Chondrocyte (in vitro differentiated cells): ENCODE results near the gene SVIL. TPM values are rescaled to one million over a fixed set of nuclear protein-coding genes. Genes with fewer than 3 reads are reported as not detected.

Experiments used
- DNase-seq: peaks from one replicate; pipeline ENCODE4 v3.0.0; 2021; ENCODE audit warnings: mixed read lengths, low spot score
- H3K27ac Mint-ChIP-seq: one replicate; pipeline ENCODE4 v1.8.0; 2021; ENCODE audit warnings: mild to moderate bottlenecking, moderate library complexity, mixed read lengths; ENCODE audit not compliant: unreplicated experiment
- H3K27me3 Mint-ChIP-seq: 2 replicates; pipeline ENCODE4 v1.8.0; 2021; ENCODE audit warnings: low read depth, mixed read lengths
- H3K36me3 Mint-ChIP-seq: 2 replicates; pipeline ENCODE4 v1.8.0; 2021; ENCODE audit warnings: low read depth, mixed read lengths
- H3K4me1 Mint-ChIP-seq: 2 replicates; pipeline ENCODE4 v1.8.0; 2021; ENCODE audit warnings: low read depth, mild to moderate bottlenecking, mixed read lengths
- H3K4me3 Mint-ChIP-seq: one replicate; pipeline ENCODE4 v1.8.0; 2021; ENCODE audit warnings: mild to moderate bottlenecking, moderate library complexity, mixed read lengths; ENCODE audit not compliant: unreplicated experiment
- H3K9me3 Mint-ChIP-seq: 2 replicates; pipeline ENCODE4 v1.8.0; 2021; ENCODE audit warnings: low read depth, mixed read lengths
- total RNA-seq: library from RNA; stranded (reverse); gene quantifications from 3 replicates; pipeline ENCODE4 v1.2.1, GENCODE V29; 2021
- TF ChIP-seq, protein P1 (sequence below): fragments of 200-600 bp; sonication (generic); IDR thresholded peaks from 2 replicates; pipeline ENCODE4 v1.5.0; 2021; ENCODE audit warnings: antibody characterized with exemption, mild to moderate bottlenecking, moderate library complexity

SVIL gene
- total RNA-seq, 1 donor from 2014 or later: 112 TPM

DNA sequence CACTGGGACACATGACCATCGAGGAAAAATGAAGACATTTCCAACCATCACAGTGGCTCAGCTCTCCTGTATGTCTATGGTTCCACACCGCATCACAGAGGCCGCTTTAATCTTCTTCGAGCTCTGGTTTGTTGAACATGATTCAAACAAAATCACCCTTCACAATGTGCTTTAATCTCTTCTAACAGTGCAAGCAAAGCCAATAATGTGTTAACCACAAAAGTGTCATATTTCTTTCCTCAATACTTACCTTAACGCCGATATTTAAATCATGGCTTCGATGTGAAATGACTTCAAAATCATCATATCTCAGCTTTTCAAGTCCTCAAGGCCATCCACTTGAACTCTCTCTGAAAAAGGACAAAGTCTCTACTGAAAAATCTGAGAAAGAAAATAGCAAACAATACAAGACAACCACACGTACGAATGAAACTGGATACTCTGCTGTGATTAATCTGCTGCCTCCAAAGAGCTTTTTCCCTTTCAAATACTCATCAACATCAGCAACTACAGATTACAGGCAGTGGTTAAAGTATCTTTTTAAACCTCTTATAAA lies 23.0 kb upstream of the SVIL start:
- peak overlapping the region; percentile 96 for H3K27ac Mint-ChIP-seq
- H3K4me3 Mint-ChIP-seq: no peak overlapping the region
- DNase-seq: no peak
- TF ChIP-seq, protein P1, sequence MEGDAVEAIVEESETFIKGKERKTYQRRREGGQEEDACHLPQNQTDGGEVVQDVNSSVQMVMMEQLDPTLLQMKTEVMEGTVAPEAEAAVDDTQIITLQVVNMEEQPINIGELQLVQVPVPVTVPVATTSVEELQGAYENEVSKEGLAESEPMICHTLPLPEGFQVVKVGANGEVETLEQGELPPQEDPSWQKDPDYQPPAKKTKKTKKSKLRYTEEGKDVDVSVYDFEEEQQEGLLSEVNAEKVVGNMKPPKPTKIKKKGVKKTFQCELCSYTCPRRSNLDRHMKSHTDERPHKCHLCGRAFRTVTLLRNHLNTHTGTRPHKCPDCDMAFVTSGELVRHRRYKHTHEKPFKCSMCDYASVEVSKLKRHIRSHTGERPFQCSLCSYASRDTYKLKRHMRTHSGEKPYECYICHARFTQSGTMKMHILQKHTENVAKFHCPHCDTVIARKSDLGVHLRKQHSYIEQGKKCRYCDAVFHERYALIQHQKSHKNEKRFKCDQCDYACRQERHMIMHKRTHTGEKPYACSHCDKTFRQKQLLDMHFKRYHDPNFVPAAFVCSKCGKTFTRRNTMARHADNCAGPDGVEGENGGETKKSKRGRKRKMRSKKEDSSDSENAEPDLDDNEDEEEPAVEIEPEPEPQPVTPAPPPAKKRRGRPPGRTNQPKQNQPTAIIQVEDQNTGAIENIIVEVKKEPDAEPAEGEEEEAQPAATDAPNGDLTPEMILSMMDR: no peak
- peaks cover 54% of the 10 kb centered on the region for H3K4me1 Mint-ChIP-seq
- H3K27me3 Mint-ChIP-seq: no peaks in the 10 kb centered on the region
- peaks cover 3% of the 10 kb centered on the region for H3K9me3 Mint-ChIP-seq
- H3K36me3 Mint-ChIP-seq: peaks cover 25% of the 10 kb centered on the region

DNA sequence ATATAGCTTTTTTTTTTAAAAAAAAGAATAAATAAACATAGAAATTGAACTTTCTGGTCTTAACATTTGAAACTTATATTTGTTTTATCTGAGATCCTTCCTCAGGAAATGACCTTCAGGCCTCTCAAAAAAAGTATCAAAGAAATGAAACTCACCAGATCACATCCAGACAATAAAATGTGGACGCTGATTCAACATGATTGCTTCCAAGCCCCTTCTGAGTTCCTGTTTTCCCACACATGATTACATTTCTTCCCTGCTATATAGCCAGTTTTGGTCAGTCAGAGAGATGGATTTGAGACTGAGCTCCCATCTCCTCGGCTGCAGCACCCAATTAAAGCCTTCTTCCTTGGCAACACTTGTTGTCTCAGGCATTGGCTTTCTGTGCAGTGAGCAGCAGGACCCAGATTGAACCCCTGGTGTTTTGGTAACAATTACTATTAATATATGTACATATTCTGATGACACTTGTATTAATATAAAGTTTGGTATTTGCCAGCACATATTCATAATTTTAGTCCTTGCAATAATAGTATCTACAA lies 21.8 kb upstream of the SVIL start:
- H3K36me3 Mint-ChIP-seq: peaks cover 28% of the 10 kb centered on the region
- H3K9me3 Mint-ChIP-seq: peaks cover 3% of the 10 kb centered on the region

DNA sequence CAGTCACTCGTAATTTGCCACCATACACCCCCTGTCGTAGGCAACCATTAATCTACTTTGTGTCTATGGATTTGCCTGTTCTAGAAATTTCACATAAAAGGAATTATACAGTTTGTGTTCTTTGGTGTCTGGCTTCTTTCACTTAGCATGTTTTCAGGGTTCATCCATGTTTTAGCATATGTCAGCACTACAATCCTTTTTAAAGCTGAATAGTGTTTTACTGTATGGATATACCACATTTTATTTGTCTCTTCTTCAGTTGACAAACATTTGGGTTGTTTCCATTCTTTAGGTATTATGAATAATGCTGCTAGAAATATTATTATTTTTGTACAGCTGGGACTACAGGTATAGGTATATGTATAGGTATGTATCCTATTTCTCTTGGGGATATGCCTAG lies 17.4 kb upstream of the SVIL start:
- H3K27ac Mint-ChIP-seq: no peak overlapping the region
- TF ChIP-seq, protein P1: no peak
- no peak overlapping the region for H3K4me3 Mint-ChIP-seq
- DNase-seq: no peak
- peaks cover 3% of the 10 kb centered on the region for H3K9me3 Mint-ChIP-seq
- no peaks in the 10 kb centered on the region for H3K27me3 Mint-ChIP-seq
- peaks cover 49% of the 10 kb centered on the region for H3K4me1 Mint-ChIP-seq
- peaks cover 20% of the 10 kb centered on the region for H3K36me3 Mint-ChIP-seq

More for the DNA sequence above, 21.8 kb upstream of the SVIL start:
- no peak for DNase-seq
- H3K27ac Mint-ChIP-seq: no peak overlapping the region
- H3K4me1 Mint-ChIP-seq: peaks cover 51% of the 10 kb centered on the region
- H3K4me3 Mint-ChIP-seq: no peak overlapping the region
- no peaks in the 10 kb centered on the region for H3K27me3 Mint-ChIP-seq
- TF ChIP-seq, protein P1: no peak

DNA sequence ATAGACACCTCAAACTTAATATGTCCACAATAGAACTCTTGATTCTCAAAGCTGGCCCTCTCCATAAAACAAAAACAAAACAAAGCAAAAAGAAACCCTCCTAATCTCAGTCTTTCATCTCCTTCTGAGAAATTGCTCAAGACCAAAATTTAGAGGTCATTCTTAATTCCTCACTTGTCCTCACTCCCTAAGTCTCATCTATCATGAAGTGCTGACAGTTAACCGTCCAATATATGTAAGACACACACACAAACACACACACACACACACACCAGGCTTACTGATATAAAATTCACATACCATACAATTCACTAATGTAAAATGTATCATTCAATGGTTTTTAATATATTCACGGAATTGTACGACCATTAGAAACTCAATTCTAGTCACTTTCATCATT lies 17.0 kb upstream of the SVIL start:
- H3K27me3 Mint-ChIP-seq: no peaks in the 10 kb centered on the region
- no peak overlapping the region for H3K4me3 Mint-ChIP-seq
- peaks cover 52% of the 10 kb centered on the region for H3K4me1 Mint-ChIP-seq
- no peak overlapping the region for H3K27ac Mint-ChIP-seq
- peaks cover 19% of the 10 kb centered on the region for H3K36me3 Mint-ChIP-seq
- TF ChIP-seq, protein P1: no peak
- no peak for DNase-seq
- peaks cover 3% of the 10 kb centered on the region for H3K9me3 Mint-ChIP-seq

DNA sequence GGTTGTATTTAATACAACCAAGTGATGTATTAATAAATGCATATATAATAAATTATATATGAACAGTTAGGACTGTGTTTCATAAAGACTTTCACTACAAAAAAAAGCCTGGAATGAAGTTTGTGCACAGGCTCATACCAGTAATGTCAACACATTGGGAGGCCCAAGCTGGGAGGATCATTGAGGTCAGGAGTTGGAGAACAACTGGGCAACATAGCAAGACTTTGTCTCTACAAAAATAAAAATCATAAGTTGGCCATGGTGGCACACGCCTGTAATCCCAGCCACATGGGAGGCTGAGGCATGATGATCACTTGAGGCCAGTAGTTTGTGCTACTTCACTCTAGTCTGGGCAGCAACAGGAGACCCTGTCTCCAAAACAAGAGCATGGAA lies 15.8 kb upstream of the SVIL start:
- Mint-ChIP-seq H3K27me3 (no peaks in the 10 kb centered on the region), H3K4me3 (no peak overlapping the region), H3K4me1 (peaks cover 61% of the 10 kb centered on the region), H3K9me3 (no peaks in the 10 kb centered on the region), H3K27ac (no peak overlapping the region), H3K36me3 (peaks cover 13% of the 10 kb centered on the region)
- TF ChIP-seq, protein P1: no peak
- DNase-seq: no peak
